ENCODE results near the gene PHF23.

The PHF23 gene

DNA sequence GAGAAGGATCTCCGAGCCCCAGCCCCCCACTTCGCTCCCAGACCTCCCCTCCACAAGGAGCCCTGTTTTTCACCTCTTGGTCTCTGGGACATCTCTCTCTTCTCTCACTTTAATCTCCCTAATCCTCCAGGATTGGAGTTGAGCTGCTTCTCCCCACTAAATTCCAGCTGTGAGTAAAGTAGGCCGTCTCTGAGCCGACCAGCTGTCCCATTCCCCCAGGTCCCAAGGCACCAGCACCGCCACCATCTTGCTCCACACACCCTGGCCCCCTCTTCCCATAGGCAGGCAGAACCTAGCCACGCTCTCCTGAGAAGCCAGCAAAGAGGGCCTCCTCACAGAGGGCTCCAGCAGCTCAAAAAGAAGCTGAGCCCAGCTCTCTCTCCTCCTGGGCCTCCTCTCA, 20.5 kb downstream of the PHF23 start:
- Histone ChIP-seq H3K4me3 (ENCODE audit: low read length) (no peak overlapping the region), H2AFZ (ENCODE audit: low read depth, low read length) (no peak overlapping the region), H3K27me3 (ENCODE audit: insufficient read depth, low read length) (no peaks in the 10 kb centered on the region), H3K4me1 (ENCODE audit: insufficient read depth, low read length) (peaks cover 52% of the 10 kb centered on the region), H3K36me3 (ENCODE audit: insufficient read depth, low read length) (peaks cover 20% of the 10 kb centered on the region), H3K9me3 (ENCODE audit: low read length) (no peaks in the 10 kb centered on the region)

DNA sequence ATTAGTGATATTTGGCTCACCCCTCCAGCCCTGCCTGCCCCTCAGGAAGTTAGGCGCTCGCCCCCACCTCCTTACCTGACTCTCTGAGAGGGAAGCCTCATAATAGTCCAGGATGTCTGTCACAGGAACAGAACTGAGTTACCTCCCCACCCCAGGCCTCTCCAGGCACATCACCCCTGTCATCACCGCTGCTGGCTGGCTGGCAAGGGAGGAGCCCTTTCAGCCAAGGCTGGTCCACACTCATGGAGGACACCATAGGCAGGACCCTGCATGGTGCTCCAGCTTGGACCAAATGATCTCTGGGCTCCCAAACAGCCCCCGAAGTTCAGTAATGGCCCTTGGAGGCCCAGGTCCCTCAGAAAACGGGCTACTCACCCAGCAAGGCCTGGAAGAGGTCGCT, 21.1 kb downstream of the PHF23 start:
- peaks cover 57% of the 10 kb centered on the region for H3K4me1 ChIP-seq (ENCODE audit: insufficient read depth, low read length)
- no peak overlapping the region for H2AFZ ChIP-seq (ENCODE audit: low read depth, low read length)
- H3K4me3 ChIP-seq (ENCODE audit: low read length) = peak overlapping the region; percentile 48
- no peaks in the 10 kb centered on the region for H3K9me3 ChIP-seq (ENCODE audit: low read length)
- no peaks in the 10 kb centered on the region for H3K27me3 ChIP-seq (ENCODE audit: insufficient read depth, low read length)
- H3K36me3 ChIP-seq (ENCODE audit: insufficient read depth, low read length) = peaks cover 15% of the 10 kb centered on the region

DNA sequence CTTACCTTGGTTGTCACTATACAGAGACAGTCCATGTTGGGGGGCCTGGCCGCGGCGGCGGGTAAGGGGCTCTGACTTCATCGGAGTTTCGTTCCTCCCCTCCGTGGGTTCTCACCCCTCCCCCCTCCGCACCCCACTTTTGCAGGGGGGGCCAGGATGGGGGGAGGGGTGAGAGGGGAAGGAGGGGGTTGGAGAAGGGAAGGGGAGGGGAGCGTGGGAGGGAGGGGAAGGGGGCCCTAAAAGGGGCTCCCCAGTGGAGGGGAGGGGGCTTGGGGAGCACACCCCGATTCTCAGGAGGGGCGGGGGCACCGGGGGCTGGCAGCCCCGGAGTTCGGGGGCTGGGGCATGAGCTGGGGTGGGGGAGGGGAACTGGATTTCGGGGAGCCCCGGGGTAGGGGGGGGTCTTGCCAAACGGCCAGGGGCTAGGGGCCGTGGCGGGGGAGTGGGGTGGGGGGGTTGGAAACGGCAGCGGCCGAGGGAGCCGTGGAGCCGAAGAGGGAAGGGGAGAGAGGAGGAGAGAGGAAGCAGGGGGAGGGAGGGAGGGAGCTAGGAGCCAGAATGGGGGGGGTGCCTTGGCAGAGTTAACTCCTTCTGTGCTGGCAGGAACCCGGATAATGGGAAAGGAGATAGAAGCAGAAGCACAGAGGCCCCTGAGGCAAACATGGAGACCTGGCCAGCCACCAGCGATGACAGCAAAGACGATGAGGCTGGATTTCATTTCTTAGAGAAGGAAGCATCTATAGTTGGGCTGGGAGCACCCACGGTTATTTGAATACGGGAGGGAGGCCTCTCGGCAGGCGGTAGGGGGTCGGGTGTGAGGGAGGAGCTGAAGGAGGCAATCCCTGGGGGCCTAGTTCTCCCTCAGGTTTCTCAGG, 21.9 kb downstream of the PHF23 start:
- Histone ChIP-seq H3K4me3 (ENCODE audit: low read length) (peak overlapping the region; percentile 48), H3K27me3 (ENCODE audit: insufficient read depth, low read length) (no peaks in the 10 kb centered on the region), H2AFZ (ENCODE audit: low read depth, low read length) (no peak overlapping the region), H3K4me1 (ENCODE audit: insufficient read depth, low read length) (peaks cover 57% of the 10 kb centered on the region), H3K9me3 (ENCODE audit: low read length) (no peaks in the 10 kb centered on the region), H3K36me3 (ENCODE audit: insufficient read depth, low read length) (peaks cover 6% of the 10 kb centered on the region)

DNA sequence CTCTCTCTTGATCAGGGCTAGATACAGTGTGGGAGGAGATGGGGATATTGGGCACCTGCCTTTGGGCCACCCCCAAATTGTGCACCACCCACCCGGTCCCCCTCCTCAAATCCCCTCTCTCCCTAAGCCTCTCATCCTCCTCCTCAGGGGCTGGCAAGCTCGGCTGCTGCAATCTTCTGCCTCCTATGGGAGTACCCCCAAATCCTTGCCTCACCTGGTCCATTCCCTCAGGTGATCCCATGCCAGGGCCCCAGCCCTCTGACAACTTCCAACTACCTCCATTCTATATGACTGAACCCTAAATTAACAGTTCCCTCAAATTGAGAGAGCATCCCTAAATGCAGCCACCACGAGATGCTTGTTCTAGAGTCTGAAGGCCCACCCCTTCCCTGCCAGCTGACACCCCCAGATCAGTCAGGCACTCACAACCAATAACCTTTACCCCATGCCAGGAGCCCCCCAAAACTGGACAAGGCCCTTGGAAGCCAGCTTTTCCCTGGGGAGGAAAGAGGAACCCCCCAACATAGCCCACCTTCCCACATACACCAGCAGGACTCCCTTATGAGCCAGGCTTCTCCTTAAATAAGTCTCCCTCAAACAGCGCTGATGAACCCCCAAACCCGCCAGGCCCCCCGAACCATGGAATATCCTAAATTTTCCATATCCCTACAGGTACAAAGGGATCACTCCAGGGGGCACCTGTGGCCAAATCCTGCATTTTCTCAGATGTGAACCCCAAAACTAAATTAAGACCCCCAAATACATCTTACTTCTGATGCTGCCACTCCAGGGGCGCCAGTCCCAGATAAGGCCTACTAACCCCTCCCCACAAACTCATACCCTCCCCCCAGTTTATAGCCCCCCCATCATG, 22.8 kb downstream of the PHF23 start:
- peak overlapping the region; percentile 38 for H3K4me3 ChIP-seq (ENCODE audit: low read length)
- peaks cover 2% of the 10 kb centered on the region for H3K36me3 ChIP-seq (ENCODE audit: insufficient read depth, low read length)
- H3K4me1 ChIP-seq (ENCODE audit: insufficient read depth, low read length) = peaks cover 62% of the 10 kb centered on the region
- H3K27me3 ChIP-seq (ENCODE audit: insufficient read depth, low read length) = no peaks in the 10 kb centered on the region
- no peak overlapping the region for H2AFZ ChIP-seq (ENCODE audit: low read depth, low read length)
- no peaks in the 10 kb centered on the region for H3K9me3 ChIP-seq (ENCODE audit: low read length)

DNA sequence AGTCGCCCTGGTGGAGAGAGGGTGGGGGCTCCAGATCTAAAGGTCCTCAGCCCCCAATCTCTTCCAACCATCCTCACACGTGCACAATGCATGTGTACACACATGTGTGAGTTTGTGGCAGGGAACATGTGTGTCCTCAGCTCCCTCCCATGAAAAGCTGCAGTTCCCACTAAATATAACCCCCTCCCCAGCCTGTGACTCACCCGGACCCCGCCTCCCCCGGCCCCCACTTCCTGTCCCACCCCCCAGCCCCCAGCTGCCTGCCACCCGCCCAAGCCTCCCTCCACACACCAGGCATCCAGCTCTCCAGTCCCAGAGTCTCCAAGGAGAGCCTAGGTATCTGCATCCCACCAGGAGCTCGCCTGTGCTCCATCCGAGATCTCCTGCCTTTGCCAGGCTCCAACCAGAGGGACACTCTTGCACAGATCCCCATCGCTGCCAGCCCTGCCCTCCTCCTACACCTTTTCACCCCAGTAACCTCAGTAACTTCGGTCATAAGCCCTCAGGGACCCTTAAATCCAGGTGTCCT, 23.5 kb downstream of the PHF23 start:
- H3K9me3 ChIP-seq (ENCODE audit: low read length) = no peaks in the 10 kb centered on the region
- H2AFZ ChIP-seq (ENCODE audit: low read depth, low read length) = no peak overlapping the region
- no peaks in the 10 kb centered on the region for H3K36me3 ChIP-seq (ENCODE audit: insufficient read depth, low read length)
- peaks cover 57% of the 10 kb centered on the region for H3K4me1 ChIP-seq (ENCODE audit: insufficient read depth, low read length)
- H3K4me3 ChIP-seq (ENCODE audit: low read length) = peak overlapping the region; percentile 56
- H3K27me3 ChIP-seq (ENCODE audit: insufficient read depth, low read length) = no peaks in the 10 kb centered on the region

DNA sequence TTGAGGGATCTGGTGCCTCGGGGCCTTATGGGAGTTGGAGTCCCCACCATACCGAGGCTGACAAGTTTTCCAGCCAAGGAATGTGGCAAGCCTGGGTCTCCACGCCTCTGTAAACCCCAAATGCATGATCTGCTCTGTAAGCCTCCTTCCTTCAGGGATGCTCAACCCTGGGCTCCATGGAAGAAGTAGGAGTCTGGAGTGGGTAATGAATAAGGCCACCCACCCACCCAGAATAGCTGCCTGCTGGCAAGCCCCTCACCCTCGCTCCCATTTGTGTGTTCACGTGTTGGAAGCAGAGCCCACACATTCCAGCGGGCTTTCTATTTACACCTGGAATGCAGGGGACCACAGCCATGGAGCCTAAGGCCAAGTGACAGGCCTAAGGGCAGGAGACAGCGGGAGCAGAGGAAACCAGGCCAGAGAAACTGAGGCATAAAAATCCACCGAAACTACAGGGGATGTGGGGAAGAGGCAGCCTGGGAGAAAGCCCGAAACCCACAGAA, 24.1 kb downstream of the PHF23 start:
- Histone ChIP-seq H3K4me1 (ENCODE audit: insufficient read depth, low read length) (peaks cover 51% of the 10 kb centered on the region), H2AFZ (ENCODE audit: low read depth, low read length) (no peak overlapping the region)

DNA sequence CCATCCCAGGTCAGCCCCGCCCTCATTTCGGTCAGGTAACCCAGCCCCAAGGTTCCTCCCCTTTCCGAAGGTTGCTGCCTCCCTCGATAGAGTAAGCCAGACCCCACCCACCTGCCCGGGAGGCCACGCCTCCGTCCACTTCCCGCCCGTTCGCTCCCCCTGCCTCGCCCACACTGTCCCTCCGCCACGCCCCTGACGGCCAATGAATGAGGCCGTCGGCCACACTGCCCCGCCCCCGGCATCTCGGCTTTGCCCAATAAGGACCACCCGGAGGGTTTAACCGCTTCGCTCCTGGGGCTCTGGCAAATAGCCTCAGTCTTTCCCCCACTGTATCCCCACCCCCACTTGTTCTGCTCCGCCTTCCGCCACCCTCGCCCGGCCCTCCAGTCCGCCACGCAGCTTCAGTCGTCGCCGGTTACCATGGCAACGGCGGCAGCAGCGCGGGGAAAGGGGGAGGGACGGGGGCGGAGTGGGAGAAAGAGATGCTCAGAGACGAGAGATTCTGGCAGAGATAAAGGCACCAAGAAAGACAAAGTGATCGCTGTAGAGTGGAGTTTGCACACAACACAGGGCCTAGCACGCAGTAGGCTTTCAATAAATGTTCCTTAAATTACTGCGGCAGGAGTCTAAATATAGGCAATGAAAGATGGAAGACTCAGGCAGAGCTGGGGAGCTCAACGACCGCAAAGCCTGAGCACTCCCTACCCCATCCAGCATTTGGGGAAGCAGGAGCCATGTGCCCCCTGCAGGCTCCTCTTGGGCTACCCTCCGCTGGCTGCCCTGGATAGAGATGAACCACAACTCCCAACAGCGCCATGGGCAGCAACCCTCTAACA, 24.7 kb downstream of the PHF23 start:
- Histone ChIP-seq H3K4me1 (ENCODE audit: insufficient read depth, low read length) (peaks cover 49% of the 10 kb centered on the region), H3K9me3 (ENCODE audit: low read length) (no peaks in the 10 kb centered on the region), H3K27me3 (ENCODE audit: insufficient read depth, low read length) (no peaks in the 10 kb centered on the region), H3K4me3 (ENCODE audit: low read length) (peak overlapping the region; percentile 56), H3K36me3 (ENCODE audit: insufficient read depth, low read length) (no peaks in the 10 kb centered on the region), H2AFZ (ENCODE audit: low read depth, low read length) (no peak overlapping the region)

More for the DNA sequence above, 24.1 kb downstream of the PHF23 start:
- no peaks in the 10 kb centered on the region for H3K9me3 ChIP-seq (ENCODE audit: low read length)
- H3K36me3 ChIP-seq (ENCODE audit: insufficient read depth, low read length) = no peaks in the 10 kb centered on the region
- H3K27me3 ChIP-seq (ENCODE audit: insufficient read depth, low read length) = no peaks in the 10 kb centered on the region
- H3K4me3 ChIP-seq (ENCODE audit: low read length) = peak overlapping the region; percentile 56

DNA sequence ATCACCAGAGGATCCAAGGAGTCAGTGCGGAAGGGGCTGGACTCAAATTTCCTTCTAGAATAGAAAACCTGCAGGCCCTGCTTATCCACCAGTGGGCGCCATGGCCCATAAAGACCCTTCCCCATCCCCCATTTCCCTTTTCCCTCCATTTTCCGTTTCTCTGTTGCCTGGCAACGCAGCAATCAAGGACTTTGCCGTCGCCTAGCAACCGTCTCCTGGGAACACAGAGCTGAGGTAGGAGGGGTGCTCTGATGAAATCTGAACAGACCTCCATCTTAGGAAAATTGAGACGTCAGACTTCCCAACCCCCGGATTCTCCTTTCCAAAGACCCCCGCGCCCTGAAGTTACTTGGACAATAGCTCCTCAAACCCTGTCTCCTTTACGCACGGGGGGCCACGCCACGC, 25.4 kb downstream of the PHF23 start:
- H3K4me3 ChIP-seq (ENCODE audit: low read length) = peak overlapping the region; percentile 50
- H3K27me3 ChIP-seq (ENCODE audit: insufficient read depth, low read length) = no peaks in the 10 kb centered on the region
- H3K9me3 ChIP-seq (ENCODE audit: low read length) = no peaks in the 10 kb centered on the region
- peaks cover 46% of the 10 kb centered on the region for H3K4me1 ChIP-seq (ENCODE audit: insufficient read depth, low read length)
- no peaks in the 10 kb centered on the region for H3K36me3 ChIP-seq (ENCODE audit: insufficient read depth, low read length)
- no peak overlapping the region for H2AFZ ChIP-seq (ENCODE audit: low read depth, low read length)

DNA sequence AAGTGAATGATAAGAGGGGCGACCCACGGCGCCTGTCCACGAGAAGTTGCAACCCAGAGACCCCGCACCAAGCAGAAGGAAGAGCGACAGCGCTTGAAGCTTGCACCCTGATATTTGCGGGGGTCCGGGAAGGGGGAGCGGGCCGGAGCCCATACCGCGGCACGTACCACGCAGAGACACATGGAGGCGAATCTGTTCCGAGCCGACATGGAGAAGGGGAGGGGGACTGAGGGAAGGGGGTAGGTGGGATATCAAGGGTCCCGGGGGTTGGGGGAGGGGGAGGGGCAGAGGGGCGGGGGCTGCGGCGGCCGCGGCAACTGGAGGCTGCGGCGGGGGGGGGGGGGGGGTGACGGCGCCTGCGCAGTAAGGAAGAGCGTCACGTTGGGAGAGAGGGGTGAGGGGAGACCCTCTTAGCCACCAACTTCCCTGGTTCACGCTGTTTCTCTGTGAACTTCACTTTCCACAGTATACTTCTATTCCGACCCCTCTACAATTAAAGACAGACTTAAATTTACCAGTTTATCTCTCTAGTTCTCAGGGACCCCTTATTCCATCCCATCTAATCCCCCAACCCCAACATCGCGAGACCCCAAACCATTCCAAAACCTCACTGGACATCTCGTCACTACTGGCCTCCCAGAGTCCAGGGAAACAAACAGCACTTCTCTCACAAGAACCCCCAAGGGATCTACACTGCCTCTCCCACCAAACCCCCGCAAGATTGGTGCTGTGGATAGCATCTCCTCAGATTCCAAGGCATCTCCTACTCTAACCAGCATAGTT, 27.6 kb downstream of the PHF23 start:
- Histone ChIP-seq H3K9me3 (ENCODE audit: low read length) (no peaks in the 10 kb centered on the region), H3K4me1 (ENCODE audit: insufficient read depth, low read length) (peaks cover 41% of the 10 kb centered on the region), H3K4me3 (ENCODE audit: low read length) (no peak overlapping the region)

DNA sequence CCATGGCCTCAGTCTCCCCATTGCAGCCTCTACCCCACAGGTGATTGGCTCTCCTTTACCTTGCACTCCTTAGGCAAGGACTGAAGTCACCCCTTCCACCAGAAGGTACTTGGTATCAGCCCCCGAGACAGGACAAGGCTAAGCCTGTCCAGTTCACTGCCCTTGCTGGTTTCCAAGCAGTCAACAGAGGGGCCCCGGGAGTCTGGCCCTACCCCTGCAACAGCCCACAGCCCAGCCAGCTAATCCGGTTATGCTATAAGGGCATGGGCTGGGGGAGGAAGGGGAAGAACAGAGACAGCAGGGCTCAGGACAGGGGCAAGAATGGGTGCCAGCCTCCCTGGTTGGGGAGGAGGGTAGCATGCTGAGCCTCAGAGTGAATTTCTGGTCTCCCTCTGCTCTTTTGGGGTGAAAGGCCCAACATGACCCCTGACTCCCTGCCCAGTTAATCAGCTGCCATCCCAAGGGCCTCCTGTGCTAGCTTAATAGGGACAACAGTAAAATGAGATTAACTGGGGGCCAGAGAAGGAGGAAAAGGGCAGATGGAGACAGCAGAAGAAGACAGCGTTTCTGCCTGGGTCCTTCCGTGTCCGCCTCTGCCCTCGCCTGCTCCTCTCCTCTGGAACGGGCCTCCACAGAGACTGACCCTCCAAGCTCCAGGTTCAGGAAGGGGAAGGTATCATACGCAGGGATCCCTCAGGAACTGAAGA, 30.4 kb downstream of the PHF23 start:
- Histone ChIP-seq H3K27me3 (ENCODE audit: insufficient read depth, low read length) (no peaks in the 10 kb centered on the region), H3K36me3 (ENCODE audit: insufficient read depth, low read length) (peaks cover 2% of the 10 kb centered on the region), H3K4me3 (ENCODE audit: low read length) (no peak overlapping the region), H3K9me3 (ENCODE audit: low read length) (no peaks in the 10 kb centered on the region), H3K4me1 (ENCODE audit: insufficient read depth, low read length) (peaks cover 47% of the 10 kb centered on the region), H2AFZ (ENCODE audit: low read depth, low read length) (no peak overlapping the region)

More for the DNA sequence above, 27.6 kb downstream of the PHF23 start:
- Histone ChIP-seq H3K27me3 (ENCODE audit: insufficient read depth, low read length) (no peaks in the 10 kb centered on the region), H2AFZ (ENCODE audit: low read depth, low read length) (no peak overlapping the region), H3K36me3 (ENCODE audit: insufficient read depth, low read length) (no peaks in the 10 kb centered on the region)

DNA sequence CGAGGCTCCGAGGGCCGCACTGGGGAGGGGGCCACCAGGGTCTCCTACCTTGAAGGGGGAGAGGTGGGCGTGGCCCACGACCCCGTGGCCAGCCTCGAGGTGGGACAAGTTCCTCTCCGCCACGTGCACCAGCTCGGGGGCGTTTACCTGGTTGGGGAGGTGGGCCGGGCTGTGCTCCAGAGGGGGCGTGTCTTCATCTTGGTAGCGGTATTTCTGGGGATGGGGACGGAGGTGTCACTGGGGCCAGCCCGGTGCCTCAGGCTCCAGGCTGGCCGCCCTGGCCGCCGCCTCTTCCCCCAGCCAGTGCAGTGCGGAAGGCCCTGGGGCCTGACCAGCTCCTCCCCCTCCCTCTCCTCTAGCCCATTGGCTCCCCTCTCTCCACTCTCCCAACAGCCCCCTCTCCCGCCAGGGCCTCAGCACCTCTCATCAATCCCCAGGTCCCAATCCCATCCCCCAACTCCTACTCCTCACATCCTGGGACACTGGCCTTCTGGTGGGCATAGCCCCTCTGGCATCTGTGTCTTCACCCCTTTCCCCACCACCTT, 31.2 kb downstream of the PHF23 start:
- H2AFZ ChIP-seq (ENCODE audit: low read depth, low read length) = no peak overlapping the region
- H3K4me1 ChIP-seq (ENCODE audit: insufficient read depth, low read length) = peaks cover 43% of the 10 kb centered on the region

More for the DNA sequence above, 31.2 kb downstream of the PHF23 start:
- Histone ChIP-seq H3K9me3 (ENCODE audit: low read length) (no peaks in the 10 kb centered on the region), H3K27me3 (ENCODE audit: insufficient read depth, low read length) (no peaks in the 10 kb centered on the region), H3K4me3 (ENCODE audit: low read length) (no peak overlapping the region), H3K36me3 (ENCODE audit: insufficient read depth, low read length) (peaks cover 9% of the 10 kb centered on the region)
